ENCODE data around the gene SECTM1. TPM values are rescaled to one million over a fixed set of nuclear protein-coding genes. Genes with fewer than 3 reads are reported as not detected.
"Not testable (repeated sequence)": the region's sequence is repeated elsewhere in the genome, so short reads cannot be mapped to it uniquely, and the experiment has no call there.

SECTM1 gene
- polyA plus RNA-seq, 1 donor: 16.1 TPM

GRCh38 chr17:82355770-82356427 is 22.3 kb upstream of the SECTM1 start:
- no peak overlapping the region for H3K4me3 ChIP-seq (ENCODE audit: low read length)
- H3K4me1 ChIP-seq (ENCODE audit: control insufficient read depth, insufficient read depth, low read length): no peaks in the 10 kb centered on the region
- H3K9me3 ChIP-seq (ENCODE audit: control insufficient read depth, low read depth, low read length): peaks cover 3% of the 10 kb centered on the region
- H3K36me3 ChIP-seq (ENCODE audit: control insufficient read depth, insufficient read depth, low read length): no peaks in the 10 kb centered on the region
- H3K27ac ChIP-seq (ENCODE audit: low read length): no peak overlapping the region
- no CpG with 5 or more reads among the region's 11 CpGs for WGBS (ENCODE audit: insufficient coverage, low lambda C conversion rate)
- H3K27me3 ChIP-seq (ENCODE audit: control insufficient read depth, insufficient read depth, low read length): peaks cover 22% of the 10 kb centered on the region
- DNase-seq: no peak

GRCh38 chr17:82354804-82355308 is 21.3 kb upstream of the SECTM1 start:
- Histone ChIP-seq H3K4me1 (ENCODE audit: control insufficient read depth, insufficient read depth, low read length) (no peaks in the 10 kb centered on the region), H3K4me3 (ENCODE audit: low read length) (no peak overlapping the region), H3K36me3 (ENCODE audit: control insufficient read depth, insufficient read depth, low read length) (no peaks in the 10 kb centered on the region), H3K9me3 (ENCODE audit: control insufficient read depth, low read depth, low read length) (peaks cover 3% of the 10 kb centered on the region), H3K27ac (ENCODE audit: low read length) (no peak overlapping the region), H3K27me3 (ENCODE audit: control insufficient read depth, insufficient read depth, low read length) (peaks cover 22% of the 10 kb centered on the region)
- no CpG with 5 or more reads among the region's 7 CpGs for WGBS (ENCODE audit: insufficient coverage, low lambda C conversion rate)
- no peak for DNase-seq

GRCh38 chr17:82353484-82353883 is 19.9 kb upstream of the SECTM1 start:
- no CpG with 5 or more reads among the region's 8 CpGs for WGBS (ENCODE audit: insufficient coverage, low lambda C conversion rate)
- Histone ChIP-seq H3K27me3 (ENCODE audit: control insufficient read depth, insufficient read depth, low read length) (peaks cover 13% of the 10 kb centered on the region), H3K27ac (ENCODE audit: low read length) (no peak overlapping the region), H3K36me3 (ENCODE audit: control insufficient read depth, insufficient read depth, low read length) (no peaks in the 10 kb centered on the region), H3K9me3 (ENCODE audit: control insufficient read depth, low read depth, low read length) (no peaks in the 10 kb centered on the region), H3K4me1 (ENCODE audit: control insufficient read depth, insufficient read depth, low read length) (no peaks in the 10 kb centered on the region), H3K4me3 (ENCODE audit: low read length) (no peak overlapping the region)
- no peak for DNase-seq

- no peaks in the 10 kb centered on the region for H3K36me3 ChIP-seq (ENCODE audit: control insufficient read depth, insufficient read depth, low read length)
- peak; percentile 73 to 86 for DNase-seq
- no CpG with 5 or more reads among the region's 26 CpGs for WGBS (ENCODE audit: insufficient coverage, low lambda C conversion rate)
- H3K9me3 ChIP-seq (ENCODE audit: control insufficient read depth, low read depth, low read length): no peaks in the 10 kb centered on the region
- H3K27me3 ChIP-seq (ENCODE audit: control insufficient read depth, insufficient read depth, low read length): peaks cover 9% of the 10 kb centered on the region
- no peaks in the 10 kb centered on the region for H3K4me1 ChIP-seq (ENCODE audit: control insufficient read depth, insufficient read depth, low read length)
- H3K4me3 ChIP-seq (ENCODE audit: low read length): no peak overlapping the region
- H3K27ac ChIP-seq (ENCODE audit: low read length): no peak overlapping the region
These were observed 18.3 kb upstream of the SECTM1 start for GRCh38 chr17:82351713-82352488.

GRCh38 chr17:82351254-82351712 is 17.7 kb upstream of the SECTM1 start:
- WGBS (ENCODE audit: insufficient coverage, low lambda C conversion rate): no CpG with 5 or more reads among the region's 21 CpGs
- H3K36me3 ChIP-seq (ENCODE audit: control insufficient read depth, insufficient read depth, low read length): no peaks in the 10 kb centered on the region
- H3K27ac ChIP-seq (ENCODE audit: low read length): no peak overlapping the region
- DNase-seq: no peak
- H3K27me3 ChIP-seq (ENCODE audit: control insufficient read depth, insufficient read depth, low read length): peaks cover 3% of the 10 kb centered on the region
- no peak overlapping the region for H3K4me3 ChIP-seq (ENCODE audit: low read length)
- H3K4me1 ChIP-seq (ENCODE audit: control insufficient read depth, insufficient read depth, low read length): no peaks in the 10 kb centered on the region
- no peaks in the 10 kb centered on the region for H3K9me3 ChIP-seq (ENCODE audit: control insufficient read depth, low read depth, low read length)

GRCh38 chr17:82350182-82351030 is 16.8 kb upstream of the SECTM1 start:
- Histone ChIP-seq H3K36me3 (ENCODE audit: control insufficient read depth, insufficient read depth, low read length) (no peaks in the 10 kb centered on the region), H3K4me3 (ENCODE audit: low read length) (no peak overlapping the region), H3K27ac (ENCODE audit: low read length) (no peak overlapping the region), H3K27me3 (ENCODE audit: control insufficient read depth, insufficient read depth, low read length) (no peaks in the 10 kb centered on the region), H3K9me3 (ENCODE audit: control insufficient read depth, low read depth, low read length) (peaks cover 3% of the 10 kb centered on the region), H3K4me1 (ENCODE audit: control insufficient read depth, insufficient read depth, low read length) (no peaks in the 10 kb centered on the region)
- no CpG with 5 or more reads among the region's 28 CpGs for WGBS (ENCODE audit: insufficient coverage, low lambda C conversion rate)
- no peak for DNase-seq

- Histone ChIP-seq H3K9me3 (ENCODE audit: control insufficient read depth, low read depth, low read length) (peaks cover 3% of the 10 kb centered on the region), H3K4me3 (ENCODE audit: low read length) (no peak overlapping the region), H3K4me1 (ENCODE audit: control insufficient read depth, insufficient read depth, low read length) (no peaks in the 10 kb centered on the region), H3K27ac (ENCODE audit: low read length) (no peak overlapping the region), H3K27me3 (ENCODE audit: control insufficient read depth, insufficient read depth, low read length) (no peaks in the 10 kb centered on the region), H3K36me3 (ENCODE audit: control insufficient read depth, insufficient read depth, low read length) (no peaks in the 10 kb centered on the region)
- no peak for DNase-seq
- WGBS (ENCODE audit: insufficient coverage, low lambda C conversion rate): no CpG with 5 or more reads among the region's 11 CpGs
These were observed 15.7 kb upstream of the SECTM1 start for GRCh38 chr17:82349287-82349701.

- no peak for DNase-seq
- 80% methylated on average over 2 of the region's 11 CpGs for whole genome bisulfite sequencing (ENCODE audit: insufficient coverage, low lambda C conversion rate)
- H3K4me1 ChIP-seq (ENCODE audit: control insufficient read depth, insufficient read depth, low read length): no peaks in the 10 kb centered on the region
- H3K27me3 ChIP-seq (ENCODE audit: control insufficient read depth, insufficient read depth, low read length): no peaks in the 10 kb centered on the region
- no peak overlapping the region for H3K4me3 ChIP-seq (ENCODE audit: low read length)
- H3K9me3 ChIP-seq (ENCODE audit: control insufficient read depth, low read depth, low read length): peaks cover 3% of the 10 kb centered on the region
- H3K27ac ChIP-seq (ENCODE audit: low read length): no peak overlapping the region
- no peaks in the 10 kb centered on the region for H3K36me3 ChIP-seq (ENCODE audit: control insufficient read depth, insufficient read depth, low read length)
These were observed 15.3 kb upstream of the SECTM1 start for GRCh38 chr17:82348866-82349265.

GRCh38 chr17:82348434-82348833 is 14.9 kb upstream of the SECTM1 start:
- WGBS (ENCODE audit: insufficient coverage, low lambda C conversion rate): no CpG with 5 or more reads among the region's 9 CpGs
- Histone ChIP-seq H3K9me3 (ENCODE audit: control insufficient read depth, low read depth, low read length) (peaks cover 3% of the 10 kb centered on the region), H3K27me3 (ENCODE audit: control insufficient read depth, insufficient read depth, low read length) (no peaks in the 10 kb centered on the region), H3K36me3 (ENCODE audit: control insufficient read depth, insufficient read depth, low read length) (no peaks in the 10 kb centered on the region), H3K4me3 (ENCODE audit: low read length) (no peak overlapping the region), H3K27ac (ENCODE audit: low read length) (no peak overlapping the region), H3K4me1 (ENCODE audit: control insufficient read depth, insufficient read depth, low read length) (no peaks in the 10 kb centered on the region)
- DNase-seq: no peak

- no CpG with 5 or more reads among the region's 11 CpGs for WGBS (ENCODE audit: insufficient coverage, low lambda C conversion rate)
- H3K4me1 ChIP-seq (ENCODE audit: control insufficient read depth, insufficient read depth, low read length); H3K27ac ChIP-seq (ENCODE audit: low read length): not testable (repeated sequence)
These were observed 14.4 kb upstream of the SECTM1 start for GRCh38 chr17:82347994-82348393.

More at GRCh38 chr17:82347994-82348393, 14.4 kb upstream of the SECTM1 start:
- not testable (repeated sequence) for DNase-seq; H3K27me3 ChIP-seq (ENCODE audit: control insufficient read depth, insufficient read depth, low read length); H3K36me3 ChIP-seq (ENCODE audit: control insufficient read depth, insufficient read depth, low read length); H3K9me3 ChIP-seq (ENCODE audit: control insufficient read depth, low read depth, low read length); H3K4me3 ChIP-seq (ENCODE audit: low read length)

Measured in large intestine (tissue), 3 donors.